T-helper 1 cell treated with Interleukin-12 subunit alpha and Interleukin-12 subunit beta and Interleukin-4 antibody, amounts not matched to agents 30 μg/mL and 1 μg/mL, for 36 hours (primary cell): ENCODE data around the gene GPR155.
A peak's percentile ranks its signal among the peaks of the same experiment; 100 is the strongest.
"Not testable (repeated sequence)": the region's sequence is repeated elsewhere in the genome, so short reads cannot be mapped to it uniquely, and the experiment has no call there.

ENCODE experiments used
- H3K27ac Mint-ChIP-seq: one replicate; pipeline ENCODE4 v1.8.0; 2021; ENCODE audit warnings: mild to moderate bottlenecking, mixed read lengths
- H3K27me3 Mint-ChIP-seq: one replicate; pipeline ENCODE4 v1.8.0; 2021; ENCODE audit warnings: low read depth, mixed read lengths
- H3K36me3 Mint-ChIP-seq: one replicate; pipeline ENCODE4 v1.8.0; 2021; ENCODE audit warnings: low read depth, mixed read lengths
- H3K4me1 Mint-ChIP-seq: one replicate; pipeline ENCODE4 v1.8.0; 2021; ENCODE audit warnings: low read depth, mixed read lengths
- H3K4me3 Mint-ChIP-seq: one replicate; pipeline ENCODE4 v1.8.0; 2021; ENCODE audit warnings: mild to moderate bottlenecking, moderate library complexity, mixed read lengths
- H3K9me3 Mint-ChIP-seq: one replicate; pipeline ENCODE4 v1.8.0; 2021; ENCODE audit warnings: mixed read lengths

The GPR155 gene

GRCh38 chr2:174436351-174436750, 50.5 kb downstream of the GPR155 start:
- peaks cover 14% of the 10 kb centered on the region for H3K36me3 Mint-ChIP-seq
- H3K27me3 Mint-ChIP-seq = no peaks in the 10 kb centered on the region
- H3K4me1 Mint-ChIP-seq = no peaks in the 10 kb centered on the region
- H3K9me3 Mint-ChIP-seq = no peaks in the 10 kb centered on the region
- no peak overlapping the region for H3K27ac Mint-ChIP-seq
- no peak overlapping the region for H3K4me3 Mint-ChIP-seq

GRCh38 chr2:174431902-174432301, 54.9 kb downstream of the GPR155 start:
- Mint-ChIP-seq H3K36me3 (peaks cover 14% of the 10 kb centered on the region), H3K27me3 (no peaks in the 10 kb centered on the region), H3K27ac (no peak overlapping the region), H3K4me3 (no peak overlapping the region), H3K9me3 (no peaks in the 10 kb centered on the region), H3K4me1 (no peaks in the 10 kb centered on the region)

GRCh38 chr2:174430066-174430465, 56.8 kb downstream of the GPR155 start:
- no peaks in the 10 kb centered on the region for H3K27me3 Mint-ChIP-seq
- H3K4me1 Mint-ChIP-seq = no peaks in the 10 kb centered on the region
- H3K9me3 Mint-ChIP-seq = no peaks in the 10 kb centered on the region
- H3K4me3 Mint-ChIP-seq = no peak overlapping the region
- H3K27ac Mint-ChIP-seq = no peak overlapping the region
- H3K36me3 Mint-ChIP-seq = peaks cover 10% of the 10 kb centered on the region

- Mint-ChIP-seq H3K4me1 (no peaks in the 10 kb centered on the region), H3K36me3 (peaks cover 13% of the 10 kb centered on the region), H3K27me3 (no peaks in the 10 kb centered on the region), H3K27ac (no peak overlapping the region), H3K9me3 (no peaks in the 10 kb centered on the region), H3K4me3 (no peak overlapping the region)
Measured at GRCh38 chr2:174428214-174428613, 58.6 kb downstream of the GPR155 start.

GRCh38 chr2:174412256-174412655, 74.6 kb downstream of the GPR155 start:
- Mint-ChIP-seq H3K4me1 (peaks cover 5% of the 10 kb centered on the region), H3K9me3 (no peaks in the 10 kb centered on the region), H3K27me3 (no peaks in the 10 kb centered on the region), H3K27ac (no peak overlapping the region), H3K4me3 (no peak overlapping the region), H3K36me3 (peaks cover 18% of the 10 kb centered on the region)

- not testable (repeated sequence) for H3K9me3 Mint-ChIP-seq, H3K4me1 Mint-ChIP-seq, H3K27me3 Mint-ChIP-seq, H3K4me3 Mint-ChIP-seq
- H3K36me3 Mint-ChIP-seq = peaks cover 14% of the 10 kb centered on the region
- peak overlapping the region; percentile 31 for H3K27ac Mint-ChIP-seq
Measured at GRCh38 chr2:174410039-174410438, 76.8 kb downstream of the GPR155 start.

- Mint-ChIP-seq H3K36me3 (peaks cover 11% of the 10 kb centered on the region), H3K4me1 (peaks cover under 1% of the 10 kb centered on the region), H3K9me3 (no peaks in the 10 kb centered on the region), H3K27me3 (no peaks in the 10 kb centered on the region), H3K4me3 (no peak overlapping the region), H3K27ac (no peak overlapping the region)
Measured at GRCh38 chr2:174403628-174404027, 83.2 kb downstream of the GPR155 start.

GRCh38 chr2:174400853-174401252, 86.0 kb downstream of the GPR155 start:
- Mint-ChIP-seq H3K4me1 (peaks cover 10% of the 10 kb centered on the region), H3K9me3 (no peaks in the 10 kb centered on the region), H3K4me3 (no peak overlapping the region), H3K27ac (no peak overlapping the region), H3K27me3 (no peaks in the 10 kb centered on the region), H3K36me3 (peaks cover 13% of the 10 kb centered on the region)

- H3K4me1 Mint-ChIP-seq = peaks cover 16% of the 10 kb centered on the region
- no peaks in the 10 kb centered on the region for H3K27me3 Mint-ChIP-seq
- no peaks in the 10 kb centered on the region for H3K9me3 Mint-ChIP-seq
- no peak overlapping the region for H3K27ac Mint-ChIP-seq
- H3K36me3 Mint-ChIP-seq = peaks cover 15% of the 10 kb centered on the region
- no peak overlapping the region for H3K4me3 Mint-ChIP-seq
Measured at GRCh38 chr2:174399171-174399570, 87.7 kb downstream of the GPR155 start.

GRCh38 chr2:174397773-174398172, 89.1 kb downstream of the GPR155 start:
- no peaks in the 10 kb centered on the region for H3K27me3 Mint-ChIP-seq
- no peak overlapping the region for H3K27ac Mint-ChIP-seq
- peaks cover 22% of the 10 kb centered on the region for H3K4me1 Mint-ChIP-seq
- H3K36me3 Mint-ChIP-seq = peaks cover 15% of the 10 kb centered on the region
- no peak overlapping the region for H3K4me3 Mint-ChIP-seq
- H3K9me3 Mint-ChIP-seq = no peaks in the 10 kb centered on the region

GRCh38 chr2:174395969-174396630, 90.7 kb downstream of the GPR155 start:
- Mint-ChIP-seq H3K9me3 (no peaks in the 10 kb centered on the region), H3K36me3 (peaks cover 15% of the 10 kb centered on the region), H3K27me3 (no peaks in the 10 kb centered on the region), H3K4me3 (peak overlapping the region; percentile 94), H3K4me1 (peaks cover 27% of the 10 kb centered on the region), H3K27ac (peak overlapping the region; percentile 80)

GRCh38 chr2:174395284-174395968, 91.4 kb downstream of the GPR155 start, which contains the start of gene SCRN3:
SCRN3 (plus strand) TSS chr2:174395730; CDS start chr2:174398284, 2,554 bp downstream.
- Mint-ChIP-seq H3K27me3 (no peaks in the 10 kb centered on the region), H3K27ac (peak within 1 kb of the TSS; percentile 94), H3K9me3 (no peaks in the 10 kb centered on the region), H3K4me1 (peaks cover 27% of the 10 kb centered on the region), H3K4me3 (peak within 1 kb of the TSS; percentile 94), H3K36me3 (peaks cover 13% of the 10 kb centered on the region)

- Mint-ChIP-seq H3K9me3 (no peaks in the 10 kb centered on the region), H3K36me3 (peaks cover 18% of the 10 kb centered on the region), H3K4me1 (peaks cover 27% of the 10 kb centered on the region), H3K4me3 (no peak overlapping the region), H3K27ac (no peak overlapping the region), H3K27me3 (no peaks in the 10 kb centered on the region)
Measured at GRCh38 chr2:174392706-174393105, 94.1 kb downstream of the GPR155 start.

- peaks cover 25% of the 10 kb centered on the region for H3K36me3 Mint-ChIP-seq
- not testable (repeated sequence) for H3K9me3 Mint-ChIP-seq, H3K27ac Mint-ChIP-seq, H3K4me3 Mint-ChIP-seq, H3K27me3 Mint-ChIP-seq
- peaks cover 20% of the 10 kb centered on the region for H3K4me1 Mint-ChIP-seq
Measured at GRCh38 chr2:174390303-174390702, 96.5 kb downstream of the GPR155 start.

- H3K4me1 Mint-ChIP-seq = peaks cover 18% of the 10 kb centered on the region
- H3K4me3 Mint-ChIP-seq = no peak overlapping the region
- no peaks in the 10 kb centered on the region for H3K9me3 Mint-ChIP-seq
- no peaks in the 10 kb centered on the region for H3K27me3 Mint-ChIP-seq
- H3K36me3 Mint-ChIP-seq = peaks cover 25% of the 10 kb centered on the region
- H3K27ac Mint-ChIP-seq = no peak overlapping the region
Measured at GRCh38 chr2:174389542-174389941, 97.3 kb downstream of the GPR155 start.
